Fibroblast of lung (primary cell): ENCODE data around the gene NUDCD3.

Experiments
- CTCF ChIP-seq, 2 donors: IDR thresholded peaks in 1 of 2; conservative IDR thresholded peaks in 1 of 2; 1 replicate in 1 of 2; 2 replicates in 1 of 2; pipeline ENCODE4 v1.5.1; 2011 to 2012; ENCODE audit warnings: low read length in 2 of 2, control low read depth in 1 of 2, inconsistent platforms in 1 of 2, low read depth in 1 of 2, mild to moderate bottlenecking in 1 of 2
- EZH2 ChIP-seq: IDR thresholded peaks from 2 replicates; pipeline ENCODE4 v1.5.1; 2012; ENCODE audit warnings: low read length, control low read depth, mild to moderate bottlenecking; ENCODE audit errors: missing control alignments

GRCh38 chr7:44403775-44404174 lies 86.7 kb downstream of the NUDCD3 start:
- TF ChIP-seq CTCF (conservative IDR thresholded peaks at IDR 0.05 in 1 of 2, IDR thresholded peaks at IDR 0.05 in 1 of 2; ENCODE audit: low read depth in 1 of 2, low read length in 2 of 2) (no peak), EZH2 (no peak)
